H1 (cell line): ENCODE measurements around the gene HK1.

Source experiments
- BCL11A ChIP-seq, 2 experiments: IDR thresholded peaks; one replicate each; pipeline ENCODE4 v1.6.1; 2011; ENCODE audit warnings: low read depth in 2 of 2, low read length in 2 of 2, mild to moderate bottlenecking in 2 of 2
- CTCF ChIP-seq, 3 experiments: IDR thresholded peaks; 1 replicate in 2 of 3; 2 replicates in 1 of 3; pipeline versions ENCODE4 v1.5.1 to v1.6.1; 2011; ENCODE audit warnings: low read length in 3 of 3, mild to moderate bottlenecking in 3 of 3, inconsistent platforms in 2 of 3, low read depth in 1 of 3, moderate library complexity in 1 of 3; ENCODE audit not compliant: insufficient read depth in 1 of 3; ENCODE audit errors: control extremely low read depth in 1 of 3
- EZH2 ChIP-seq: fragments of 200-600 bp; sonication (generic); IDR thresholded peaks from 2 replicates; pipeline ENCODE4 v1.7.1; 2012; ENCODE audit warnings: low read depth, mild to moderate bottlenecking, moderate library complexity, low read length, inconsistent platforms; ENCODE audit not compliant: severe bottlenecking
- HDAC6 ChIP-seq: IDR thresholded peaks from one replicate; pipeline ENCODE4 v1.7.1; 2012; ENCODE audit warnings: low read depth, mild to moderate bottlenecking, inconsistent platforms, low read length, moderate library complexity
- POLR2A ChIP-seq, 2 experiments: IDR thresholded peaks; 1 replicate in 1 of 2; 2 replicates in 1 of 2; pipeline ENCODE4 v1.6.1; 2011; ENCODE audit warnings: low read depth in 2 of 2, low read length in 2 of 2, mild to moderate bottlenecking in 2 of 2; ENCODE audit errors: control extremely low read depth in 1 of 2
- POLR2AphosphoS5 ChIP-seq: IDR thresholded peaks from 2 replicates; pipeline ENCODE4 v1.6.1; 2011; ENCODE audit warnings: low read depth, low read length
- RAD21 ChIP-seq, 2 experiments: IDR thresholded peaks in 1 of 2; conservative IDR thresholded peaks in 1 of 2; 2 replicates each; pipeline ENCODE4 v1.6.1; 2011; ENCODE audit warnings: low read depth in 2 of 2, low read length in 2 of 2, improper control_type of control experiment in 1 of 2, inconsistent platforms in 1 of 2, mild to moderate bottlenecking in 1 of 2, moderate library complexity in 1 of 2
- RNF2 ChIP-seq: fragments of 200-900, 300-1000 bp; sonication (generic); IDR thresholded peaks from 2 replicates; pipeline ENCODE4 v1.7.1; 2016; ENCODE audit warnings: borderline replicate concordance, low read depth, mild to moderate bottlenecking, antibody characterized with exemption, low read length; ENCODE audit not compliant: poor library complexity, severe bottlenecking; ENCODE audit errors: missing control alignments
- SIN3A ChIP-seq, 2 experiments: IDR thresholded peaks in 1 of 2; conservative IDR thresholded peaks in 1 of 2; 2 replicates each; pipeline ENCODE4 v1.6.1; 2011 to 2012; ENCODE audit warnings: low read length in 2 of 2, improper control_type of control experiment in 1 of 2, low read depth in 1 of 2, mild to moderate bottlenecking in 1 of 2
- SP1 ChIP-seq: IDR thresholded peaks from 2 replicates; pipeline ENCODE4 v1.6.1; 2011; ENCODE audit warnings: low read depth, low read length
- SUZ12 ChIP-seq: fragments of 200-600 bp; sonication (generic); IDR thresholded peaks from 2 replicates; pipeline ENCODE4 v1.6.1; 2012; ENCODE audit warnings: mild to moderate bottlenecking, inconsistent platforms, low read length, moderate library complexity, mixed read lengths
- USF2 ChIP-seq: IDR thresholded peaks from 2 replicates; pipeline ENCODE4 v1.6.1; 2011; ENCODE audit warnings: low read length, improper control_type of control experiment
- ZNF274 ChIP-seq: IDR thresholded peaks from 2 replicates; pipeline ENCODE4 v1.7.0; 2012; ENCODE audit warnings: low read length, borderline replicate concordance; ENCODE audit errors: extremely low read depth

GRCh38 chr10:69246036-69246435, 32.3 kb upstream of the HK1 start:
- TF ChIP-seq EZH2 (no peak), CTCF (IDR thresholded peaks at IDR 0.05; ENCODE audit: control extremely low read depth in 1 of 3, insufficient read depth in 1 of 3, low read depth in 1 of 3, low read length in 3 of 3) (no peak), HDAC6 (no peak), RAD21 (IDR thresholded peaks at IDR 0.05 in 1 of 2, conservative IDR thresholded peaks at IDR 0.05 in 1 of 2; ENCODE audit: low read depth in 2 of 2, low read length in 2 of 2) (no peak), USF2 (no peak), POLR2A (IDR thresholded peaks at IDR 0.05; ENCODE audit: control extremely low read depth in 1 of 2, low read depth in 2 of 2, low read length in 2 of 2) (no peak), SP1 (no peak), SIN3A (conservative IDR thresholded peaks at IDR 0.05 in 1 of 2, IDR thresholded peaks at IDR 0.05 in 1 of 2; ENCODE audit: low read depth in 1 of 2, low read length in 2 of 2) (no peak), SUZ12 (no peak), POLR2AphosphoS5 (no peak), RNF2 (no peak), BCL11A (IDR thresholded peaks at IDR 0.05; ENCODE audit: low read depth in 2 of 2, low read length in 2 of 2) (no peak), ZNF274 (no peak)
